ENCODE measurements around the gene LRP2.

GRCh38 chr2:169225906-169226305 lies 136.4 kb downstream of the LRP2 start:
- TF ChIP-seq, protein P1, sequence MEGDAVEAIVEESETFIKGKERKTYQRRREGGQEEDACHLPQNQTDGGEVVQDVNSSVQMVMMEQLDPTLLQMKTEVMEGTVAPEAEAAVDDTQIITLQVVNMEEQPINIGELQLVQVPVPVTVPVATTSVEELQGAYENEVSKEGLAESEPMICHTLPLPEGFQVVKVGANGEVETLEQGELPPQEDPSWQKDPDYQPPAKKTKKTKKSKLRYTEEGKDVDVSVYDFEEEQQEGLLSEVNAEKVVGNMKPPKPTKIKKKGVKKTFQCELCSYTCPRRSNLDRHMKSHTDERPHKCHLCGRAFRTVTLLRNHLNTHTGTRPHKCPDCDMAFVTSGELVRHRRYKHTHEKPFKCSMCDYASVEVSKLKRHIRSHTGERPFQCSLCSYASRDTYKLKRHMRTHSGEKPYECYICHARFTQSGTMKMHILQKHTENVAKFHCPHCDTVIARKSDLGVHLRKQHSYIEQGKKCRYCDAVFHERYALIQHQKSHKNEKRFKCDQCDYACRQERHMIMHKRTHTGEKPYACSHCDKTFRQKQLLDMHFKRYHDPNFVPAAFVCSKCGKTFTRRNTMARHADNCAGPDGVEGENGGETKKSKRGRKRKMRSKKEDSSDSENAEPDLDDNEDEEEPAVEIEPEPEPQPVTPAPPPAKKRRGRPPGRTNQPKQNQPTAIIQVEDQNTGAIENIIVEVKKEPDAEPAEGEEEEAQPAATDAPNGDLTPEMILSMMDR (IDR thresholded peaks at IDR 0.05; ENCODE audit: control extremely low read depth in 1 of 3, insufficient read depth in 1 of 3, low read depth in 1 of 3, low read length in 3 of 3), result no peak
- TF ChIP-seq CREB1 (IDR thresholded peaks at IDR 0.05), result no peak
- TF ChIP-seq PHF8 (conservative IDR thresholded peaks at IDR 0.05; ENCODE audit: low read depth, low read length), result no peak
- TF ChIP-seq MAFK (IDR thresholded peaks at IDR 0.05; ENCODE audit: low read depth, low read length), result no peak
- no peak for TF ChIP-seq GTF2F1 (IDR thresholded peaks at IDR 0.05; ENCODE audit: borderline replicate concordance, low read depth, low read length)
- no peak for TF ChIP-seq POLR2A (IDR thresholded peaks at IDR 0.05; ENCODE audit: control extremely low read depth in 1 of 2, low read depth in 2 of 2, low read length in 2 of 2)
- TF ChIP-seq CBX5 (IDR thresholded peaks at IDR 0.05; ENCODE audit: low read depth, low read length), result no peak

Data from H1 (cell line).